ENCODE results near the gene UMODL1. TPM values are rescaled to one million over a fixed set of nuclear protein-coding genes. Genes with fewer than 3 reads are reported as not detected.
A peak's percentile ranks its signal among the peaks of the same experiment; 100 is the strongest.

The UMODL1 gene
- total and polyA plus RNA-seq, 9 donors: 0.03 to 0.20 (median 0.04) TPM; not detected in 6

- Histone ChIP-seq H3K36me3 (ENCODE audit: control insufficient read depth, insufficient read depth, low read length) (no peaks in the 10 kb centered on the region), H3K27me3 (ENCODE audit: control insufficient read depth, insufficient read depth, low read length) (no peaks in the 10 kb centered on the region), H3K4me3 (ENCODE audit: low read length) (no peak overlapping the region), H3K27ac (ENCODE audit: low read length) (peak overlapping the region; percentile 83), H3K4me1 (ENCODE audit: control insufficient read depth, insufficient read depth, low read length) (peaks cover 60% of the 10 kb centered on the region), H3K9me3 (replicated peaks; ENCODE audit: control insufficient read depth, low read depth, low read length) (no peaks in the 10 kb centered on the region)
- peak; percentile 87 for DNase-seq
- WGBS (ENCODE audit: insufficient coverage): 39% methylated on average over 17 of the region's 20 CpGs
Observed at GRCh38 chr21:42156690-42157605, 85.8 kb downstream of the UMODL1 start.

GRCh38 chr21:42157606-42158310 is 86.6 kb downstream of the UMODL1 start:
- H3K9me3 ChIP-seq (replicated peaks; ENCODE audit: control insufficient read depth, low read depth, low read length): no peaks in the 10 kb centered on the region
- peaks cover 60% of the 10 kb centered on the region for H3K4me1 ChIP-seq (ENCODE audit: control insufficient read depth, insufficient read depth, low read length)

DNA sequence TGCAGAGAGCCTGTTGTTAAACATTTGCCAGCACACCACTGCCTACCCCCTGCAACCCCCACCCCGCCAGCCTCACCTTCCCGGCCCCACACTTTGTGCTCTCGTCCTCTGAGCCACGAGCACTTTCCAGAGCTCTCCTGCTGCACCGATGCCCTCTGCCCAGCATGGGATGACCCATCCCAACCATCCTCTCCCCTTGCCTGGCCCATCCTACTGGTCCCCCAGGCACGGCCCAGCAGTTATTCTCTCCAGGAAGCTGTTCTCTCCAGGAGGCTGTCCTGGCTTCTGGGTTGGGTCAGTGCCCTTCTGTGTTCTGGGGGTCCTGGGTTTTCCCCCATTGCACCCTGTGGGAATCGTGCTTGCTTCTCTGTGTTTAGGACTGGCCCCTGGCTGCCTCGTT is 87.7 kb downstream of the UMODL1 start:
- no peaks in the 10 kb centered on the region for H3K36me3 ChIP-seq (ENCODE audit: control insufficient read depth, insufficient read depth, low read length)
- no peaks in the 10 kb centered on the region for H3K27me3 ChIP-seq (ENCODE audit: control insufficient read depth, insufficient read depth, low read length)
- H3K4me1 ChIP-seq (ENCODE audit: control insufficient read depth, insufficient read depth, low read length): peaks cover 50% of the 10 kb centered on the region
- no peak overlapping the region for H3K4me3 ChIP-seq (ENCODE audit: low read length)
- 90% methylated on average over 8 of the region's 8 CpGs for WGBS (ENCODE audit: insufficient coverage)
- H3K9me3 ChIP-seq (replicated peaks; ENCODE audit: control insufficient read depth, low read depth, low read length): no peaks in the 10 kb centered on the region
- H3K27ac ChIP-seq (ENCODE audit: low read length): no peak overlapping the region
- DNase-seq: no peak

More at GRCh38 chr21:42157606-42158310, 86.6 kb downstream of the UMODL1 start:
- WGBS (ENCODE audit: insufficient coverage): 67% methylated on average over 6 of the region's 11 CpGs
- Histone ChIP-seq H3K27ac (ENCODE audit: low read length) (peak overlapping the region; percentile 83), H3K36me3 (ENCODE audit: control insufficient read depth, insufficient read depth, low read length) (no peaks in the 10 kb centered on the region), H3K4me3 (ENCODE audit: low read length) (no peak overlapping the region), H3K27me3 (ENCODE audit: control insufficient read depth, insufficient read depth, low read length) (no peaks in the 10 kb centered on the region)
- peak; percentile 38 for DNase-seq

DNA sequence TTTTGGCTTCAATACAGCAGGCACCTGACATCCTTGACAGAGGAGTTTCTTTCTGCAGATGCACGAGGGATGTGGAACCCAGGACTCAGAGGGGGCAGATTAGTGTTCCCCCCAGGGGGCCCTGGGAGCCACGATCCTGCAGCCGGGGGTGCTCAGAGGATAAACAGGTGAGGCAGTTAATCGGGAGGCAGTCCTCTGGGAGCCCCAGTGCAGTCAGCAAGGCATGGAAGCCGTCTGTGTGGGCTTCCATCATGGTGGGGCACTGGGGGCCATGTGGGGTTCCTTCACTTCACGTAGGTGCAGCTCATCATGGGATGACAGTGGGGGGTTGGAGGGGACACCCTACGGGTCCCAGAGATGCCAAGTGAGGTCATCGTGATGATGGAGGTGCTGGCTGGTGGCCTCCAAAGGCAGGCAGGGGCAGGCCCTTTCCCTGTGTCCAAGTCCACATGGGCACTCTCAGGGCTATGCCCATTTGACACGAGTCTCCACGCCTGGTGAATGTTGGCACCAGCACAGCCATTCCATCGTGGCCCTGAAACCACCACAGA is 88.5 kb downstream of the UMODL1 start:
- WGBS (ENCODE audit: insufficient coverage): 60% methylated on average over 11 of the region's 11 CpGs
- H3K27me3 ChIP-seq (ENCODE audit: control insufficient read depth, insufficient read depth, low read length): no peaks in the 10 kb centered on the region
- H3K9me3 ChIP-seq (replicated peaks; ENCODE audit: control insufficient read depth, low read depth, low read length): no peaks in the 10 kb centered on the region
- H3K36me3 ChIP-seq (ENCODE audit: control insufficient read depth, insufficient read depth, low read length): no peaks in the 10 kb centered on the region
- H3K4me3 ChIP-seq (ENCODE audit: low read length): no peak overlapping the region
- no peak overlapping the region for H3K27ac ChIP-seq (ENCODE audit: low read length)
- peaks cover 48% of the 10 kb centered on the region for H3K4me1 ChIP-seq (ENCODE audit: control insufficient read depth, insufficient read depth, low read length)
- no peak for DNase-seq

DNA sequence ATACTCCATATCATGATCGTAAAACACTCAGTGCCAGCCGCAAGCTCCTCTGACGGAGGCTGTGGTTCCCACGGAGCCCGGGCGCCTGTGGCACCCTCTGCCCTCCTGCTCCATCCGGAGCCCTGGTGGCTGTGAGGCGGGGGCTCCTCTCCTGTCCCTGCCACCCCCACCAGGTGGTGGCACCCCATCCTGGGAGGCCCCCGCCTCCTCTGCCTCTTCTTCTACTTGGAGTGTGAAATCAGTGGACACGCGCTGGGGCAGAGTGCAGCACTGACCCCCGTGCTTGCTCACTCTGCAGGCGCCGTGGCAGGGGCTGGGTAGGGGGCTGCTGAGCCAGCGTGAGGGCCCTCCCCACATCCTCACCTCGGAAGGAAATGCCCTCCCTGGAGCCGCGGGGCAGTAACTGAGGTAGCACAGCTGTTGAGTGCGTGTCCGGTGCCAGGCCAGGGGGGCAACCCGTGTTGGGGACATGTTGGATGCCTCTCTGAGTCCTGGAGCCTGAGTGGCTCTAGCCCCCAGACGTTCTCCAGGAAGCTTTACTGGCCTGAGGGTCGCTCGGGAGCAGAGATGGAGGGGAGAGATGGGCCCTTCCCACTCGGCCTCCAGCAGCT is 89.1 kb downstream of the UMODL1 start:
- Histone ChIP-seq H3K27ac (ENCODE audit: low read length) (no peak overlapping the region), H3K4me3 (ENCODE audit: low read length) (no peak overlapping the region), H3K9me3 (replicated peaks; ENCODE audit: control insufficient read depth, low read depth, low read length) (no peaks in the 10 kb centered on the region), H3K36me3 (ENCODE audit: control insufficient read depth, insufficient read depth, low read length) (no peaks in the 10 kb centered on the region), H3K27me3 (ENCODE audit: control insufficient read depth, insufficient read depth, low read length) (no peaks in the 10 kb centered on the region), H3K4me1 (ENCODE audit: control insufficient read depth, insufficient read depth, low read length) (peaks cover 42% of the 10 kb centered on the region)
- WGBS (ENCODE audit: insufficient coverage): 79% methylated on average over 13 of the region's 25 CpGs
- DNase-seq: no peak

GRCh38 chr21:42160765-42161164 is 89.6 kb downstream of the UMODL1 start:
- Histone ChIP-seq H3K9me3 (replicated peaks; ENCODE audit: control insufficient read depth, low read depth, low read length) (no peaks in the 10 kb centered on the region), H3K4me1 (ENCODE audit: control insufficient read depth, insufficient read depth, low read length) (peaks cover 38% of the 10 kb centered on the region), H3K27me3 (ENCODE audit: control insufficient read depth, insufficient read depth, low read length) (no peaks in the 10 kb centered on the region), H3K27ac (ENCODE audit: low read length) (no peak overlapping the region), H3K4me3 (ENCODE audit: low read length) (no peak overlapping the region), H3K36me3 (ENCODE audit: control insufficient read depth, insufficient read depth, low read length) (no peaks in the 10 kb centered on the region)
- 90% methylated on average over 5 of the region's 9 CpGs for WGBS (ENCODE audit: insufficient coverage)
- no peak for DNase-seq

DNA sequence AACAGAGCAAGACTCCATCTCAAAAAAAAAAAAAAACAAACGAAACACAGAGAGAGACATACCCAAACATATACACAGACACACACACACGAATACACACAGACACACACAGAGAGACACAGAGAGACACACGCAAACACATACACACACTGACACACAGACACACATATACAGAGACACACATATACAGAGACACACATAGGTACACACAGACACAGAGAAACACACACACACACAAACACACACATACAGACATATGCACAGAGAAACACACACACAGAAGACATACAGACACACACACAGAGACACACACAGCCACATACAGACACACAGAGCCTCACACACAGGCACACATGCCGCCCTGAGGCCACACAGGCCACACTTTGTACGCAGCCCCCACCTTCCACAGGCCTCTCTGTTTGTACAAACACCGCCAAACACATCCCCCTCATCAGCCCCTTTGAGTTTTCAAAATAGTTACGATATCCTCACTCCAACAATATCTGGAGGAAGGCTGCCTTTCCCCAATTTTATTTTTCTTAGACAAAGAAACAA is 90.4 kb downstream of the UMODL1 start:
- WGBS (ENCODE audit: insufficient coverage): 67% methylated on average over 3 of the region's 7 CpGs
- H3K27me3 ChIP-seq (ENCODE audit: control insufficient read depth, insufficient read depth, low read length): no peaks in the 10 kb centered on the region
- no peak overlapping the region for H3K4me3 ChIP-seq (ENCODE audit: low read length)
- H3K4me1 ChIP-seq (ENCODE audit: control insufficient read depth, insufficient read depth, low read length): peaks cover 33% of the 10 kb centered on the region
- no peaks in the 10 kb centered on the region for H3K9me3 ChIP-seq (replicated peaks; ENCODE audit: control insufficient read depth, low read depth, low read length)
- H3K27ac ChIP-seq (ENCODE audit: low read length): no peak overlapping the region
- DNase-seq: no peak
- no peaks in the 10 kb centered on the region for H3K36me3 ChIP-seq (ENCODE audit: control insufficient read depth, insufficient read depth, low read length)

GRCh38 chr21:42161956-42162681 is 91.0 kb downstream of the UMODL1 start:
- H3K4me3 ChIP-seq (ENCODE audit: low read length): no peak overlapping the region
- 48% methylated on average over 15 of the region's 15 CpGs for WGBS (ENCODE audit: insufficient coverage)
- H3K36me3 ChIP-seq (ENCODE audit: control insufficient read depth, insufficient read depth, low read length): no peaks in the 10 kb centered on the region
- peaks cover 26% of the 10 kb centered on the region for H3K4me1 ChIP-seq (ENCODE audit: control insufficient read depth, insufficient read depth, low read length)
- H3K27me3 ChIP-seq (ENCODE audit: control insufficient read depth, insufficient read depth, low read length): no peaks in the 10 kb centered on the region
- H3K27ac ChIP-seq (ENCODE audit: low read length): no peak overlapping the region
- DNase-seq: no peak
- no peaks in the 10 kb centered on the region for H3K9me3 ChIP-seq (replicated peaks; ENCODE audit: control insufficient read depth, low read depth, low read length)

DNA sequence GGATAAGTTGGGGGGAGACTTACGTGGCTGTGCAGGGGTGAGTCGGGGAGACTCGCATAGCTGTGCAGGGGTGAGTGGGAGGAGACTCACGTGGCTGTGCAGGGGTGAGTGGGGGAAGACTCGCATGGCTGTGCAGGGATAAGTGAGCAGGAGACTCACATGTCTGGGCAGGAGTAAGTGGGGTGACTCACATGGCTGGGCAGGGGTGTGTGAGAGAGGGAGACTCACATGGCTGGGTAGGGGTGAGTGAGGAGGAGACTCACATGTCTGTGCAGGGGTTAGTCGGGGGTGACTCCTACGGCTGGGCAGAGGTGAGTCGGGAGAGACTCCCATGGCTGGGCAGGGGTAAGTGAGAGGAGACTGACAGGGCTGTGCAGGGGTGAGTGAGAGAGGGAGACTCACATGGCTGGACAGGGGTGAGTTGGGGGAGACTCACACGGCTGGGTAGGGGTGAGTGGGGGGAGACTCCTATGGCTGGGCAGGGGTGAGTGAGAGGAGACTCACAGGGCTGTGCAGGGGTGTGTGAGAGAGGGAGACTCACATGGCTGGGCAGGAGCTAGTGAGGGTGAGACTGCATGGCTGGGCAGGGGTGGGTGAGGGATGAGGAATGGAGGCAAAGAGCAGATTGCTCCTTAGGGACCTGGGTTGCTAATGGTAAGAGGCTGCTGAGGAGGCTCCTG is 91.9 kb downstream of the UMODL1 start:
- H3K4me1 ChIP-seq (ENCODE audit: control insufficient read depth, insufficient read depth, low read length): peaks cover 18% of the 10 kb centered on the region
- WGBS (ENCODE audit: insufficient coverage): 72% methylated on average over 9 of the region's 9 CpGs
- no peak for DNase-seq
- no peaks in the 10 kb centered on the region for H3K36me3 ChIP-seq (ENCODE audit: control insufficient read depth, insufficient read depth, low read length)
- no peak overlapping the region for H3K27ac ChIP-seq (ENCODE audit: low read length)
- no peaks in the 10 kb centered on the region for H3K27me3 ChIP-seq (ENCODE audit: control insufficient read depth, insufficient read depth, low read length)
- no peak overlapping the region for H3K4me3 ChIP-seq (ENCODE audit: low read length)
- no peaks in the 10 kb centered on the region for H3K9me3 ChIP-seq (replicated peaks; ENCODE audit: control insufficient read depth, low read depth, low read length)

Data from muscle of leg (tissue), 11 donors.